HG02970 (cell line): ENCODE measurements around the gene SPATA6L.

Source experiments
- ATAC-seq: cut with Tn5 transposase; IDR thresholded peaks from one replicate; pipeline ENCODE4 v1.9.1; 2021; ENCODE audit warnings: mild to moderate bottlenecking, moderate library complexity, moderate number of reproducible peaks; ENCODE audit not compliant: unreplicated experiment, low FRiP score

Gene SPATA6L

DNA sequence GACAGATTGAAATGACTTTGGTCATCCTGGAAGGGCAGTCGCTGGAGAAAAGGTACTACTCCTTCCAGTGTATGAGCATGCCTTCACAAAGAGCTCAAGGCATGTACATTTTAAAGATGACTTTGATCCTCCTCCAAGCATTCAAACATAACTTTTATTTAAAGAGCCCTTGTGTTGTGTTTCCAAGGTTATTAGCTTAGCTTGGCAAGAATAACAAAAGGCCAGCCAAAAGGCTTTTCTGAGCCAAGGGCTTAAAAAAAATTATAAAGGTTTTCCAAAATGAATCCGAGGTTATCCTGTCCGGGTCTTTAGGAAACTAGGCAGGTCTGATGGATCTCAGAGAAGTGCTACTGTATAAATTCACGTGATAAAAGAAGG is 75.2 kb downstream of the SPATA6L start:
- ATAC-seq: no peak

- no peak for ATAC-seq
These were observed 75.7 kb downstream of the SPATA6L start for GRCh38 chr9:4590430-4591122.

- ATAC-seq: no peak
These were observed 77.6 kb downstream of the SPATA6L start for GRCh38 chr9:4588721-4589120.

DNA sequence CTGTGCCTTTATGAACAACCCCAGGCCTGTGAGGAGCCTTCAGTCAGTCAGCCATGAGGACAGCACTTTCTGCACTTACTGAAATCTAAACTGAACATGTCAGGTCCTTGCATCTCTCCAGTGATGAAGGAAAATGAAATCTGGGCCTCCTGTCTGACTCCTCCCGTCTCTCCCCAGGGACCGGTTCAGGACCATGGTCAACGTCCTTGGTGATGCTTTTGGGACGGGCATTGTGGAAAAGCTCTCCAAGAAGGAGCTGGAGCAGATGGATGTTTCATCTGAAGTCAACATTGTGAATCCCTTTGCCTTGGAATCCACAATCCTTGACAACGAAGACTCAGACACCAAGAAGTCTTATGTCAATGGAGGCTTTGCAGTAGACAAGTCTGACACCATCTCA is 81.1 kb downstream of the SPATA6L start:
- ATAC-seq: no peak

DNA sequence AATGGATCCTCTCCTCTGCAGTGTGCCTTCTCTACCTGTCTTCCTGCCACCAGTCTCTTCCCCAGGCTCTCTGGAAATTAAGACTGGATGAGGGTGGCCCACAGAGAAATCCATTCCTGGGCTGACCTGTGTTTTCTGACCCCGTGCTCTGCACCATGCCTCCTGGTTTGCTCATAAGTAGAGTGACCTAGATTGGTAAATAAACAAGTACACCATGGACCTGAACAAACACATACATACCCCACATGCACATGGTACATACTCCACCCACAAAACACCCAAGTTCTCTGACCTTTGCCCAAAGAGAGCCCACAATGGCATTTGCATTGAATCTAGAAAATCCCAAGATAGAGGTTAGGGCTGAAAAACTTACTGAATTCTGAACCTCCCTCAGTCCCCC is 81.6 kb downstream of the SPATA6L start:
- ATAC-seq: no peak

GRCh38 chr9:4583001-4583400 is 83.3 kb downstream of the SPATA6L start:
- no peak for ATAC-seq

DNA sequence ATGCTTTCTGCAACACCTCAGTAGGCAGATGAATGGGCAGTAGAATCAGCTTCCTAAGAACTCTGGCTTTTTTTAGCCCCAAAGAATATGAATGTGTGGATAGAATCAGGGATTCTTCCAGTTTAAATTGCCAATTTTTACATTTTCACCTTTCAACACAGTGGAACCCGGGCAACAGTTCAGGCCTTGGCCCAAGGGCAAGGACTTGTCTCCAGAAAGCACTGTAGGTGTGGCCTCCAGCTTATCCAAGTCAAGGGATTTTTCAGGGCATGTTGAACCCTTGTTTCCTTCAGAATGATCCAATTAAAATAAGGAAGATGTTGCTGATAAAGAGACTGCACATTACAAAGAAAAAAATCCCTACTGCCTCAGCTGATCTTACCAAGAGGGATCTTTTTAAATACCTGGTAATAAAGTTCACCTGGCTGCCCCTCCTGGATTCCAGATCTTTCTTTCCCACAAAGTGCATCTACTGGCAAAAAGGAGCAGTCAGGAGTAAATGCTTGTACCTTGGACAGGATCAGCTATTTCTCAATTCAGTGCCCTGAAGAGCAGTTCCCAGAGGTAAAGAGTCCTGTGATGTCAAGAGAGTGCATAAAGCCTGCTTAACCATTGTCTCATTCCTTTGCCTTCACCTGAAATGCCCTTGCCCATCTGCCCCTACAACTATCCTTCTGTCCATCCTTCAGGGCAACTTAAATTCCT is 84.3 kb downstream of the SPATA6L start:
- no peak for ATAC-seq

DNA sequence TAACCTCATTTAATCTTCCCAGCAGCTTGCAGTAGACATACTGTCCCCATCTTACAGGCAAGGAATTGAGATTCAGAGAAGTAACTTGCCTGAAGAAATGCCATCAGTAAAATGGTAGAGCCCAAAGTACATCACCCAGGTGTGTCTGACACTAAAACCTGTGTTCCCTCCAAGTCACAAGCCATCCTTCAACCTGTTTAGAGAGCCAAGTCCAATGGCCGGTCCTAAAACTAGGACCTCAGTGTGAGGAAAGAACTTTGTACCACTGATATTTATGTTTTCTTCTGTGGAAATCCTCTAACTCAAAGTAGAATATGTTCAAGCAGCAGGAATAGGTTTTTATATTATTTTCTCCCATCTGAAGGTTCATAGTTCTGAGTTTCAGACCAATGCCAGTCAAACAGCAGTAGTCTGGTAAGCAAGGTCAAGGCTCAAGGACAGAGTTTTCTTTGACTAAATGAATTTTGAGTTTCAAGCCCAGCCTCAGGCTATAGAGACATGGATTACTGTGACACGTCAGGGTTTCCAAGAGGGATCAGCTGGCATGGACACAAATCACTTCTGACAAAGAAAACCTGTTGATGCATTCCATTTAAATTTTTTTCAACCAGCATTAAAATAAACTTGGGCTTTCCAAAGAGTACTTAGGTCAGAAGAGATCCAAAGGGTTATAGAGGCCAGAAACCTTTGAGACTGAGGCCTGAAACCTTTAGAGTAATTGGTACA is 85.1 kb downstream of the SPATA6L start:
- no peak for ATAC-seq

GRCh38 chr9:4579001-4579400 is 87.3 kb downstream of the SPATA6L start:
- no peak for ATAC-seq

GRCh38 chr9:4576448-4576847 is 89.8 kb downstream of the SPATA6L start:
- ATAC-seq: no peak

DNA sequence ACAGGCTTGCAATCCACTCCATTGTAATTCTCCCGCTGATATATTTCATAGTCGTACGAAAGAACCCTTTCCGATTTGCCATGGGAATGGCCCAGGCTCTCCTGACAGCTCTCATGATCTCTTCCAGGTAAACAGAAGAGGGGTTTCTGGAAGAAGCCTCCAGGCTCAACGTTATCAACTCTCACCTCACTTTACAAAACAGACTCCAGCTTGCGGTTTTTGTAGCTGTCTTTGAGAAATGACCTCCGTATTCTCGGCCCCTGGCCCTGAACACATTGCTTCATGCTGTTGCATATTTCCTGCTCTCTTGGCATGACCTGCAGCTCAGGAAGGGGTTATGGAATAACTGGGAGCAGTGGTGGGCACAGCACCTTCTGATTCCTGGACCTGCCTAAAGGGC is 90.3 kb downstream of the SPATA6L start:
- no peak for ATAC-seq

DNA sequence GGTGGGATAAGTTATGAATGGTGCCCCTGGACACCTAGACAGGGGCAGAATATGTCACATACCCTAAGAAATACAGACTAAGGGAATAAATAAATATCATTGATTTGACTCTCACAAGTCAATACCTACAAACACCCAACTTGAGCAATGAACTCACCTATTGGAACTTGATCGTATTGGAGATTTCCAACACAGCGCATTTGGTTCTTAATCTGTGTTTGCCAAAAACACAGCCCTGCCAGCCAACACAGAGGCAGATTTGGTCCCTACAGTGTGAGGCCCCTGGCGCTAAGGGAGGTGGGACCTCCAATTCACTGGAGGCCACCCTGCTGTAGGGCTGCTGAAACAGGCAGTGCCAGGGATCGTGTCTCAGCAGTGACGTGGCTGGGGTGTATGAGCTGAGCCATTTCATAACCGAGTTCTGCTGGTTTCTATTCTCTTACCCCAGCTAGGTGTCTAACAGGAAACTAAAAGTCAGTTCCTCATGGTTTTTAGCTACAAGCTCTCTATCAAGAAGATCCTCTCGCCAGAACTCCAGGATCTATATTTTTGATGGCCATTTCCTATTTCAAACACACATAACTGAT is 91.5 kb downstream of the SPATA6L start:
- ATAC-seq: no peak

DNA sequence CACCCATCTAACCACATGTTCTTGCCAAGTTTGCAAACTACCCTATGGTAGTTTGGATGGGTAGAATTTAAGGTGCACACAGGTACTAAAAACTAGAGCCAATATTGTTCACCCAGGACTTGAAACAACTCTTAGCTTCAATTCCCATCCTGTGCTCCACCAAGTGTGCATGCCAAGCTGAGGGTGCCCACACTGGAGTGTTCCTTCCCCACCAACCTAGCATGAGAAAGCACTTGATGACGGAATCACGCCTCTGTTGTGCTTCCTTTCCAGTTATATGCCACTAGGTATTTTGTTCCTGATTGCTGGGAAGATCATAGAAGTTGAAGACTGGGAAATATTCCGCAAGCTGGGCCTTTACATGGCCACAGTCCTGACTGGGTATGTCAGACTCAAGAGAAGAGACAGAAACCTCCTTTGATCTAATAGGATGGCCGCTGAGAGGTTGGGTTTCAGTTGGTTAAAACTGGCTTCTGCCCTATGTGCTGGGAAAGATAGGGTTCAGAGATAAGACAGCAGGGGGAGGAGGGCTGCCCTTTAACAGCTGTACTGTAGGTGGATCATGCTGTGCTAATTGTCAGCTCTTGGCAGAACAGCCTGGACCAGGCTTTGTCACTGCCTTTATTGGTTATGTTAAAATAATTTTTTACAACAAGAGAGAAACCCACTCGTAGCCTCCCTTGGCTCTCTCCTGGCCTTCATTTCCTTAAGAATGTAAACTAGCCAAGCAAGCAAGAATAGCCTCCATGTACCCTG is 92.5 kb downstream of the SPATA6L start:
- ATAC-seq: no peak

- ATAC-seq: no peak
These were observed 93.1 kb downstream of the SPATA6L start for GRCh38 chr9:4573176-4573575.

DNA sequence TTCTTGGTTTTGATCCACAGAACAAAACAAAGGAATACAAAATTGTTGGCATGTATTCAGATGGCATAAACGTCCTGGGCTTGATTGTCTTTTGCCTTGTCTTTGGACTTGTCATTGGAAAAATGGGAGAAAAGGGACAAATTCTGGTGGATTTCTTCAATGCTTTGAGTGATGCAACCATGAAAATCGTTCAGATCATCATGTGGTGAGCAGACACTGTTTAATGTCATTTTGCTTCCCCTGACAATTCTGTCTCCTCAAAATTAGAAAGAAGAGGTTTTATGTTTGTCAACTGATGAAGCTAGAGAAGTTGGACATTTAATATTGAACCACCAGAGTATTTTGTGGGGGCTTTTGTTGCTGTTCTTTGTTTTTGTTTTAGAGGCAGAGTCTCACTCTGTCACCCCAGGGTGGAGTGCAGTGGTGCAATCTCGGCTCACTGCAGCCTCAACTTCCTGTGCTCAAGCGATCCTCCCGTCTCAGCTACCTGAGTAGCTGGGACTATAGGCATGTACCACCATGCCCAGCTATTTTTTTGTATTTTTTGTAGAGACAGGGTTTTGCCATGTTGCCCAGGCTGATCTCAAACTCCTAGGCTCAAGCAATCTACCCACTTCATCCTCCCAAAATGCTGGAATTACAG is 94.0 kb downstream of the SPATA6L start:
- no peak for ATAC-seq

GRCh38 chr9:4569101-4569500 is 97.2 kb downstream of the SPATA6L start:
- ATAC-seq: no peak

GRCh38 chr9:4567601-4568000 is 98.7 kb downstream of the SPATA6L start:
- ATAC-seq: no peak

DNA sequence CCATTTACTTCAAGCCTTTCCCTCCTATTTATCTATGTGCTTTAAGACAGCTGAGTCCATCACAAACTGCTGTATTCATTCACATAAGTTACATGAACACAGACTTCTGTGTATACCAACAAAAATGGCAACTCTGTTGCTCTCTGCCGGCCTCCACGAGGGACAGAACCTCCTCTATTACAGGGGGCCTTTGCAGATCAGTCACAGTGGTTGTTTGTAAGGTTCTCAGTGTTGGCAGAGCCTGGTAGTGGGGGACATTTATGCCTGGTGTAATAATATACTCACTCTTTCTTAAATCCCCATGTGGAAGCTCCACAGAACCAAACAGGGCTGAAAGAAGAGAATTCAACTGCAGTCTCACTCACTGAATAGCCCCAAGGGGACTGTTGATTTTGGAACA is 99.5 kb downstream of the SPATA6L start:
- no peak for ATAC-seq

- ATAC-seq: no peak
These were observed 103.2 kb downstream of the SPATA6L start for GRCh38 chr9:4563105-4563504.
